NCI-H460 (cell line): ENCODE results near the gene LIFR. TPM values are rescaled to one million over a fixed set of nuclear protein-coding genes. Genes with fewer than 3 reads are reported as not detected.

Experiments used
- DNase-seq: peaks from one replicate; pipeline ENCODE4 v3.0.0-alpha.2; 2016; ENCODE audit warnings: low read depth; ENCODE audit errors: extremely low read depth
- total RNA-seq: library from RNA; depleted of rRNA; stranded (reverse); fragments of >200 nt; shearing (Covaris generic); gene quantifications from 2 replicates; pipeline ENCODE4 v1.2.3, GENCODE V29; 2014

LIFR gene
- total RNA-seq, 1 experiment from 2014 or later: 62.4 TPM

- no peak for DNase-seq
Observed at GRCh38 chr5:38468978-38469706, 87.3 kb downstream of the LIFR start.

DNA sequence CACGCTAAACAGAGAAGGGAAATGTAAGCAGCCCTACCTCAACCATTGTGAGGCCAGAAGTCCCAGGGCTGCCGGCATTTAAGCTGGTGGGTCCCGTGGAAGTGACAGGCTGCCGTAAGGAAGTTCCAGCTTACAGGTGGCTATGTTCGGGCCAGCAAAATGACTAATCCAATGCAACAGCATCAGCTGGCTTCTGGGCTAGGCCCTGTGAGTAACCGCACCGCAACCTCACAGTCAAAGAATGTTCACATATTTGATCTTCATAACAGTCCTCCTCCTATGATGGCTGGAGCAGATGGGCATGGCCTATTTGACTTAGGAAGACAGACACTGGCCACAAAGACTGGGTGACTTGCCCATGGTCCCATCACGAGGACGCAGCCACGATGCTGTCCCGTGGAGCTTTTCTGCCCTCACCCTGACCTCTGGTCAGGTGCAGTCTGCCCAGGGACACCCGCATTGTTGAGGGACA, 88.2 kb downstream of the LIFR start:
- peak; percentile 68 for DNase-seq

DNA sequence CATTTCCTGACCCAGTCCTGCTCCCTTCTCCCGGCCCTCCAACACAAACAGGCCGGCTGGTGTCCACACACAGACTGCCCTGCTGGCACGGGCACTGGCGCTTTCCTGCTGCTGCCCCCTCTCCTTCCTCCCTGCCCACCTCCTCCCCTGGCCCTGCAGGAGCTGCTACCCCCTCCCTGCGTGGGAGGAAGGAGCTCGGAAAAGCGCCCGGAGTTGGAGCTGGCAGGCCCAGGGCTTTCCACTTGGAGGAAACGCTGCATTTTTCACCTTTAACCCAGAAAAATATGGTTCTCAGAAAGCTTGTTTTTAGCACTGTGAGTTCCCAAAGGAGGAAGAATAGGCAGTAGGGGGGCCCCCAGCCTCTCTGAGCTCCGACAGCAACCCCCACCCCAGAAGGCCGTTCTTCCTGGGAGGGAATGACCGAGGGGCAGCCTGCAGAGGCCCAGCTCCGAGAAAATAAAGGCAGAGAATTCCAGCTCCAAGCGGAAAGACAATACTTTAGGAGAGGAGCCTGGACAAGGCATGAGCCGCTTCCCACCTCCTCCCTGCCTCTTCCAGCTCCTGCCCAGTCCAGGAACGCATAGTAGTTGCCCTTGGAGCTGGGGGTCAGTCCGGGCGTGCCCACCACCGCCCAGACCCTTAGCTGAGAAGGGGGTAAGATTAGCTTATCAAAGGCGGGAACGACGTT, 88.9 kb downstream of the LIFR start:
- peak; percentile 27 for DNase-seq

GRCh38 chr5:38466424-38467189, 89.8 kb downstream of the LIFR start:
- DNase-seq: peak; percentile 100

GRCh38 chr5:38465702-38466423, 90.6 kb downstream of the LIFR start:
- DNase-seq: no peak

GRCh38 chr5:38465061-38465460, 91.4 kb downstream of the LIFR start:
- peak; percentile 16 for DNase-seq

- DNase-seq: peak; percentile 98
Observed at GRCh38 chr5:38463634-38464521, 92.6 kb downstream of the LIFR start.

- peak; percentile 36 for DNase-seq
Observed at GRCh38 chr5:38462976-38463633, 93.3 kb downstream of the LIFR start.

DNA sequence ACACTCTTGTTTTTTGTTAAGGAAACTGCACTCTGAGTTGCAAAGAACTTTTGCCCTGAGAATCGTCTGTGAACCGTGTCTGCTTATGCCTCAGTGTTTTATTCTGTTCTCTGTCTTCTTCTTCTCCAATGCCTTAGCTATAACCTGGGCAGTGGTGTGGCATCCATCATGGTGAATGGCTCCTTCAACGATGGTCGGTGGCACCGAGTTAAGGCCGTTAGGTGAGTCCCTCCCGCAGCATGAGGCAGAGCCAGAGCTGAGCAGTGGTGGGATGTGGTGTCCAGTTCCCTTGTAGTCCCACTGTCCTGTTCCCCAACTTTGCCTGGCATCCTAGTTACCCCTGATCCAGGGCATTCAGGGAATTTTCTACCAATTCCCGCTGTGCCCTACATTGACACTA, 98.3 kb downstream of the LIFR start:
- DNase-seq: no peak

GRCh38 chr5:38456657-38457399, 99.6 kb downstream of the LIFR start:
- no peak for DNase-seq

GRCh38 chr5:38455796-38456330, 100.6 kb downstream of the LIFR start:
- DNase-seq: no peak

GRCh38 chr5:38453921-38454320, 102.5 kb downstream of the LIFR start:
- DNase-seq: no peak

DNA sequence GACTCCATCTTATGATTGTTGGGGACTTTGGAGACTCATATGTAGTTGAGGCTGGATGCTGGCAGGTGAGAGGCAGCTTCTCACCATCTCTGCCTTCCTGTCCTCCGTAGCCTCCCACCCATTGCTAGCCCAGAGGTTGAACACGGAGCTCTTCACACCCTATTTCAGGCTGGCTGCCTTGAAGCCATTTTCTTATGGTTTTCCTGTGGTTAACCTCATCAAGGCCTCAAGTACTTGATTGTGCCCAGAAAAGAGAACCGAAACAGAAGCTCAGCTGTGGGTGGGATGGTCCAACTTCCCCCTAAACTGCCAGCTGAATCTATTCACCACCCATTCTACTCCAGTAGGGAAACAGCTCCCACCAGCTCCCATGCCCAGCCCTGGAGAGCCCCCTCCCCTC, 102.9 kb downstream of the LIFR start:
- no peak for DNase-seq

- DNase-seq: no peak
Observed at GRCh38 chr5:38452201-38452600, 104.2 kb downstream of the LIFR start.

- DNase-seq: no peak
Observed at GRCh38 chr5:38451074-38451725, 105.2 kb downstream of the LIFR start.

DNA sequence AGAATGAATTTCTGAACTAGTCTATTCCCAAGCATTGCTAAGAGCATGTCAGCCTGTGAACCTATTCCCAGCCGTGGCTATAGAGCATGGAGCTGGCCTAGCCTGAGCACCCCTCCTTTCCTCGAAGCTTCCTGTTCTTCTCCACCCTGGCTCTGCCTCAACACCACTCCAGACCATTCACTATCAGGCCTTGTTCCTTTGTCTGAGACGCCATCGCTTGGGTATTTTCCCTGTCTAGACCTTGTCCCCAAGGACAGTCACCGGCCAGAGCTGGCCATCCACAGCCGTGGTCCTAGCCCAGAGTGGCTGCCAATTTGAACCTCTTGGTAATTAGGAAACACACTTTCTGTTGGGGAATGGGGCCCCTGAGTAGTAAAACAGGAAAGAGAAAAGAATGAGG, 105.8 kb downstream of the LIFR start:
- no peak for DNase-seq

DNA sequence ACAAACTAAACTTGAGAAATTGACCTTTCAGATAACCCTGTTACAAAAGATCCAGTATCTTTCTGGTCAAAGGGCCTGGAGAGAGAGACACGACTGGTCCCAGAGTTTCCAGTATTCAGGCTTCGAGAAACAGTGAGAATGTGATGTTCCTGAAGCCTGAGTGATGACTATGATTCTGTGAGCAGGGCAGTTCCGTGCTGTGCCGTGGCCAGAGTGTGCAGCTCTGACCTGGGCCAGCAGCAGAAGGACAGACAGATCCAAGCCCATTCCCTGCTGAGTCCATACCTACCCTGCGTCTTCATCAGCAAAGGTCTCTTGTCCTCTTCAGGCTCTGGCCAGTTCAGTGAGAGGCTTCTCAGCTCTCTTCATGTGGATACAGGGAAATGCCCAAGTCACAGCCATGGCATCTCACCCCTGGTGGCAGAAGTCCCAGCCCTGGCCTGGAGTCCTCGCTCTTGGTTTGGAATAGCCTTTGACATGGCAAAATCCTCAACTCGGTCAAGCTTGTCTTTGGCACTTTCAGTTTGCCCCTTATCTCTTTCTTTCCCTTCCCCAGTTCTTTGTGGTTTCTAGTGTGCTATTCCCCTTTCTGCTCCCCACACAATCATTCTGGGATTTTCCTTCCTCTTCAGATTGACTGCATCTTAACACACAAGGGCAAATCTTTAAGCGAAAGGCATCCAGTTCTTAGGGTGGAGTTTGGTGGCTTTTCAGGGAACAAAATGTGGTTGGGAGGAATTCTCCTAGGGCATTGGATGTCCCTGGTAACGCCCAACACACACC, 107.7 kb downstream of the LIFR start:
- DNase-seq: no peak
